T-helper 1 cell treated with Interleukin-12 subunit alpha and Interleukin-12 subunit beta and Interleukin-4 antibody, amounts not matched to agents 30 ng/mL and 1 ng/mL, for 36 hours (primary cell): Measurements from ENCODE around the gene ORAI1. TPM values are rescaled to one million over a fixed set of nuclear protein-coding genes. Genes with fewer than 3 reads are reported as not detected.
"Not testable (repeated sequence)": the region's sequence is repeated elsewhere in the genome, so short reads cannot be mapped to it uniquely, and the experiment has no call there.

Experiments
- intact Hi-C: fragments of 100-400 bp; cut with micrococcal nuclease; formaldehyde crosslinking; loops from one replicate; pipeline ENCODE4 v1.15.1; 2024
- total RNA-seq: library from RNA; stranded (reverse); gene quantifications from 2 replicates; pipeline ENCODE4 v1.2.3, GENCODE V29; 2022

The ORAI1 gene
- total RNA-seq, 1 donor from 2014 or later = 74.2 TPM

DNA sequence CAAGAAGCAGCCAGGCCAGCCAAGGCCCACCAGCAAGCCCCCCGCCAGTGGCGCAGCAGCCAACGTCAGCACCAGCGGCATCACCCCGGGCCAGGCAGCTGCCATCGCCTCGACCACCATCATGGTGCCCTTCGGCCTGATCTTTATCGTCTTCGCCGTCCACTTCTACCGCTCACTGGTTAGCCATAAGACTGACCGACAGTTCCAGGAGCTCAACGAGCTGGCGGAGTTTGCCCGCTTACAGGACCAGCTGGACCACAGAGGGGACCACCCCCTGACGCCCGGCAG is 15.0 kb downstream of the ORAI1 start:
- intact Hi-C loops = no loop called here

DNA sequence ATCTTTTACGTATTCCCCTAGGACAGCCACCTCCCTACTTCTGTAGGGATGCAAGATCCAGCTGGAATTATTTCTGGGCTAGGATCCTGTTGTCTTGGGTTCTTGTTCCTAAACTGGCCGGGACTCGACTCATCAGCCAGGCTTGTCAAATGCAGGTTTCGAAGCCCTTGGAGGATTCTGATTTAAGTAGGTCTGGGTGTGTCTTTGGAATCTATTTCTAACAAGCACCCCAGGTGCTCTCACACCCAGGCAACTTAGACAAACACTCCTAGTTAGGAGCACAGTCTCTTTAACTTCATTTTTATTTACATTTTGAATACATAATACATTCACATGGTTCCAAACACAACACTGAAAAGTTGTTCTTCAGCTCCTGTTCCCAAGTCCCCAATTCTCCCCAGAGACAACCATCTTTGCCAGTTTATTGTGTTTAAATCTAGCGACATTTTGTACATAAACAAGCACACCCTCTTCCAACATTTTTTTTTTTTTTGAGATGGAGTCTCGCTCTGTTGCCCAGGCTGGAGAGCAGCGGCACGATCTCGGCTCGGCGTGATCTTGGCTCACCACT is 22.2 kb downstream of the ORAI1 start:
- intact Hi-C loops = loop anchor here (1.0 kb wide), 1 partner anchor 11 kb away; no protein-coding TSS in a partner anchor

DNA sequence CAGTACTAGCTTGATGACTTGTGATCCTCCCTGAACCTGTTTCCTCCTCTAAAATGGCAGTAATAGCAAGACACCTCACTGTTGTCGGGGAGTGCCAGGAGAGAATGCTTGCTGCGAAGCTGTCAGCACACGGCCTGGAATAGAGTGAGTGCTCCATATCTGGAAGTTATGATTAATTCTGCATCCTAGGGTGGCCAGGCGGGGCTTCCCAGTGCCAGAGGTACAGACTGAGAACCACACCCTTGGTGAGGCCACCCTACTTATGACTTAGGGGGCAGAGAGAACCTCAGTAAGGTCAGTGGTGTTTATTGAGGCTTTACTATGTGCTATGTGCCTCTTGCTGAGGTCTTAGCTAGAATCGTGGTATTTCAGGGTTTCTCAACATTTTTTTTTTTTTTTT is 23.0 kb downstream of the ORAI1 start:
- intact Hi-C loops = loop anchor here (1.0 kb wide), 1 partner anchor 12 kb away; no protein-coding TSS in a partner anchor

DNA sequence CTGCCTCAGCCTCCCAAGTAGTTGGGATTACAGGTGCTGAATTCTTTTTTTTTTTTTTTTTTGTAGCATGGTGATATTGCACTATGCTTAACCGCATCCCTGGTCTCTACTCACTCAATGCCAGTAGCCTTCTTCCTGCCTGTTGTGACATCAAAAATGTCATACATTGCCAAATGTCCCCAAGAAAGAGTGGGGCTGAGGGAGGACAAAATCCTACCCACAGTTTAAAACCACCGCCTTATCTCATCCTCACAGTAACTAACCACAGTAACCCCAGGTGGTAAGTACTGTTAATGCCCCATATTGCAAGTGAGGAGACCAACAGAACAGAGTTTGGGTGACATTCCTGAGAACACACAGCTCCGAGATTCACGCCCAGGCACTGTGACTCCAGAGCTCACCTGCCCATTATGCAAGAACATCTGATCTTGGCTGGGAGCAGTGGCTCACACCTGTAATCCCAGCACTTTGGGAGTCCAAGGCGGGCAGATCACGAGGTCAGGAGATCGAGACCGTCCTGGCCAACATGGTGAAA is 23.6 kb downstream of the ORAI1 start:
- intact Hi-C loops = loop anchor here (1.0 kb wide), 2 partner anchors 9 to 13 kb away; no protein-coding TSS in a partner anchor

DNA sequence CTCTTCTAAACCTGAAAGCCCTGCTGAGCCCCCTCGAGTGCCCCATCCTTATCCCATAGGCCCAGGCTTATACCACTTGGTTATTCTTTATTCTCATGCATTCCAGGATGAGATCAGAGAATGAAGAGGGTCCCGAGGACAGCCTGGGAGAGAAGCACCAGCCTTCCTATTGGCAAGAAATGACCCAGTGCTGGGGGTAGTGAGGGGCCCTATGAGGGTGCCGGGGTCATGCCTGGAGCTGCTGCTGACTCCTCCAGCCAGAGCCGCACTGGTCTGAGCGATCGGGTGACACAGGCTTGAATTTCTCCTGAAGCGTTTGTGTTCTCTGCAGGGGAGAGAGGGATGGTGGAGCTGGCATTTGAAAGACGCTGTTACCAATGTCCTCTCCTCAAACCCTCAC is 25.0 kb downstream of the ORAI1 start:
- intact Hi-C loops = no loop called here

DNA sequence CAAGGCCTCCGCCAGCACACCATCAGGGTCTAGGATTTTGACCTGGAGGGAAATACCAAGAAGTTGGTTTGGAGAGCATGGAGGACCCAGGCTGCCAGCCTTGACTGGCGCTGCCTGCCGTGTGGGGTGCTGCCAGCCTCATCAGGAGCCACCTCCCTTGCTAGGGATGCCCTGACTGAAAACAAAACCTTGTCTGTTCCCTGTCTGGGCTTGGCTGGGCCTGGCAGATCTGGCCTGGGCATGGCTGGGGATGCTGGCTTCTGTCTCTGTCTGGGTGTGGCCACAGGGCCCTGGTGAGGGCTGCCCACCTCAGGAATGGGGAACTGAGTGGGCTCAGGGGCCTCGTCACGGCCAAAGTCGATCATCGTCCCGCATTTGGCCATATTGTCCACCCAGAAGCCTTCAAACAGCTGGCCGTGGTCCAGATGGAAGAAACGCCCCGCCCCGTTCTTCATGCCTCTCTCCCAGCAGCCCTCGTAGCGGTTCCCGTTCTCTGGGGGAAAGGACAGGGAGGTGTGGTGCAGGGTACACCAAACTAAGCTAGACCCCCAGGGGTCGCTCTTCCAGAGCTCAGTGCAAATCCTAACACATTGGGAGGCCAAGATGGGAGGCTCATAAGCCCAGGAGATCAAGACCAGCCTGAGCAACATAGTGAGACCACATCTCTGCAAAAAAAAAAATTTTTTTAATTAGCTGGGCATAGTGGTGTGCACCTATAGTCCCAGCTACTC is 26.6 kb downstream of the ORAI1 start:
- intact Hi-C loops = no loop called here

DNA sequence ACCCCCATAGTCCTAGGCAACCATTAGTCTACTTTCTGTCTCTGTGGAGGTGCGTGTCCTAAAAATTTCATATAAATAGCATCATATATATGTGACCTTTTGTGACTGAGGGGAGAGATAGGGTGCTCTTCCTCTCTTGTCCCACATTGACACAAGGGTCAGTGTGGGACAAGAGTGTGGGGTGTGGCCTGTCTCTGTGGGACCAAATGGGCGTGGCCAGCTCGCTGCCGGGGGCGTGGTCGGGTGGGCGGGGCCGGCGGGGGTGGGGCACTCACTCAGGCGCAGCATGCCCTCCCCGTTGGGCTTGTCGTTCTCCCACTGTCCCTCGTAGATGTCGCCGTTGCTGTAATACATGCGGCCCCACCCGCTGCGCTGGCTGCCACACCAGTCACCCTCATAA is 27.7 kb downstream of the ORAI1 start:
- intact Hi-C loops = no loop called here

DNA sequence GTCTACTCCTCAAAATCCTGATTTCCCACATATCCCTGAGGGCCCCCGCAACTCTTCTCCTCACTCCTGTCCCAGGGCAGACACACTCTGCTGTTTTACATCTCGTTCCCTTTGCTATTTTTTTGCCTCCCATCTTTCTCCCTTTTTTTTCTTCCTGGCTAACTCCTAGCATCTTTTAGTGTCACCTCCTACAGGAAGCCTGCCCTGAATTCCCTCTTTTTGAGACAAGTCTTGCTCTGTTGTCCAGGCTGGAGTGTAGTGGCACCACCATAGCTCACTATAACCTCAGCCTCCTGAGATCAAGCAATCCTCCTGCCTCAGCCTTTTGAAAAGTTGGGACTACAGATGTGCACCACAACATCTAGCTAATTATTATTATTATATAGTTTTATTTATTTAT is 29.8 kb downstream of the ORAI1 start:
- intact Hi-C loops = no loop called here

DNA sequence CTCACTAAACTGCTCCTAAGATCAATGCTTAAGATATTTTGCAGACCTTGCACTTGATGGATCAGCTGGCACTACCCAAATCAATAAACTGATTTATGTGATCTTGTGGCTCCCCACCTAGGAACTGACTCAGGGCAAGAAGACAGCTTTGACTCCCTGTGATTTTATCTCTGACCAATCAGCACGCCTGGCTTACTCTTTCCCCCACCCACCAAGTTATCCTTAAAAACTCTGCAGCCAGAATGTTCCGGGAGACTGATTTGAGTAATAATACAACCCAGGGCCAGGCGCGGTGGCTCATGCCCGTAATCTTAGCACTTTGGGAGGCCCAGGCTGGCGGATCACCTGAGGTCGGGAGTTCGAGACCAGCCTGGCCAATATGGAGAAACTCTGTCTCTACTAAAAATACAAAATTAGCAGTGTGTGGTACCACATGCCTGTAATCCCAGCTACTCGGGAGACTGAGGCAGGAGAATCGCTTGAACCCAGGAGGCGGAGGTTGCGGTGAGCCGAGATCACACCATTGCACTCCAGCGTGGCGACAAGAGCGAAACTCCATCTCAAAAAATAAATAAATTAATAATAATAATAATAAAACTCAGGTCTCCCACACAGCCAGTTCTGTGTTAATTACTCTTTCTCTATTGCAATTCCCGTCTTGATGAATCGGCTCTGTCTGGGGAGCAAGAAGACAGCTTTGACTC is 31.1 kb downstream of the ORAI1 start:
- intact Hi-C loops = loop anchor here (1.0 kb wide), 1 partner anchor 9 kb away; no protein-coding TSS in a partner anchor

DNA sequence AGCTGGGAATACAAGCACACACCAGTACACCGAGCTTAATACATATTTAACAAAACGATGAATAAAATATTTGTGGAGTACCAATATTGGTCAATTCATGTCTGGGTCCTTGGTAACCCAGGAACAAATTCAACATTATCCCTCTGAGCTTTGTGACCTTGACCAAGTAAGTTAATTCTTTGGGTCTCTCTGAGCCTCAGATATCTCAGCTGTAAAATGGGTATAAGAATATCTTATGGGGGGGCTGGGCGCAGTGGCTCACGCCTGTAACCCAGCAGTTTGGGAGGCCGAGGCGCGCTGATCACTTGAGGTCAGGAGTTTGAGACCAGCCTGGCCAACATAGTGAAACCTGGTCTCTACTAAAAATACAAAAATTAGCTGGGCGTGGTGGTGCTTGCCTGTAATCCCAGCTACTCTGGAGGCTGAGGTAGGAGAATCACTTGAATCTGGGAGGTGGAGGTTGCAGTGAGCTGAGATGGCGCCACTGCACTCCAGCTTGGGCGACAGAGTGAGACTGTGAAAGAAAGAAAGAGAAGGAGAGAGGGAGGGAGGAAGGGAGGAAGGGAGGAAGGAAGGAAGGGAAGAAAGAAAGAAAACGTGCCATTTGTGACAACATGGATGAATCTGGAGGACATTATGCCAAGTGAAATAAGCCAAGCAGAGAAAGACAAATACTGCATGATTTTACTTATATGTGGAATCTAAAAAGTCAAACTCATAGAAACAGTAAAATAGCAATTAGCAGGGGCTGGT is 35.2 kb downstream of the ORAI1 start:
- intact Hi-C loops = not testable (repeated sequence)

DNA sequence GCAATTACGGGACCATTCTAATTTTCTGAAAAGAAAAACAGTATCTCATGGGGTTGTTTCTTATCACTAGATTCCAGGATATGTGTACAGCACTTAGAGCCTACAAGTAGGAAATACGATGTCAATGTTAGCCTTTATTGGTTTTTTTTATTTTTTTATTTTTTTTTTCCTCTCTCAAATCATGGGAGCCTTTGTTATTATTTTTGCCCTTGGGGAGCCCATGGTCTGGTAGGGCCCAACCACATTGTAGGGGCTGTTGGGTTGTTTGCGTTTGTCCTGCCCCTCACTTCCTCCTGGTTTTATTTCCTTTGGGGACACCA is 37.2 kb downstream of the ORAI1 start:
- intact Hi-C loops = no loop called here

DNA sequence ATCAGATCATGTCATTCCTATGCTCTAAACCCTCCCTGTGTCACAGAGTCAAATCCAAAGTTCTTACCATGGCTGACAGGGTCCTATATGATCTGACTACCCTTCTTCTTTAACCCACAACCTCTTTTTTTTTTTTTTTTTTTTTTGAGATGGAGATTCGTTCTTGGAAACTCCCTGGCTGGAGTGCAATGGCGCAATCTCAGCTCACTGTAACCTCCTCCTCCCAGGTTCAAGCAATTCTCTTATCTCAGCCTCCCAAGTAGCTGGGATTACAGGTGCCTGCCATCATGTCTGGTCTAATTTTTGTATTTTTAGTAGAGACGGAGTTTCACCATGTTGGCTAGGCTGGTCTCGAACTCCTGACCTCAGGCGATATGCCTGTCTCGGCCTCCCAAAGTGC is 40.5 kb downstream of the ORAI1 start:
- intact Hi-C loops = loop anchor here (1.0 to 5.0 kb wide), 2 partner anchors 9 to 165 kb away; no protein-coding TSS in a partner anchor

DNA sequence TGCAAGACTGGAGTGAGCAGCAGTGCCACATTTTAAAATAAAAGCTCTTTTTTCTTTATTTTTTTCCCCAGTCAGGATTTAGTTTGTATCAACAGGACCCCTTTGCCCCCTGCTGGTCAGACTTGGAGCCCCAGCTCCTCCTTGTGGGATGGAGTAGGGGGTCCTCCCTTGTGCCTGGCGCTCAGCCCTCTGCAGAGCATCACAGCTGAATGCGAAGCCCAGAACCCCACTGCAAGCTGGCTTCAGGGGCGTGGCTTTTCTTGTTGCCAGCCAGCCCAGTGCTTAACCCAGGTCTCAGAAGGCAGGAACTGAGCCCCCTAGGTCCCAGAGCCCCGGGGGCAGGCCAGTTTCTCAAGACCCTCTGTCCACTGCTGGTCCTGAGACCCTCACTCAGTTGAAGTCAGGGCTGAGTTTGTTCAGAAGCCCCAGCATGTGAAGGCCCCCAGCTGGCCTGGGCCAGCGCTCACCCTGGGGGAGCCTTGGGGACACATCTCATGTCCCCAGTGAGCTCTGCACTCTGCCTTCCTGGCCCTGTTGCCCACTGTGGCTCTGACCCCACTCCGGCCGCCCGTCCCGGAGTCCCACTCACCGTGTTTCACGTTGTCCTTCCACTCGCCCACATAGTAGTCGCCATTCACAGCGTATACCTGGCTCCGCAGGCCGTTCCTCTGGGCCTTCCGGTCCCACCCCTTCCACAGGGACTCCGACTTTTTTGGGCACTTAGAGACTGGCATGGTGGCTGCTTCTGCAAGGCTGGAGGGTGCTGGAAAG is 42.6 kb downstream of the ORAI1 start:
- intact Hi-C loops = loop anchor here (1.0 to 5.0 kb wide), 2 partner anchors 117 to 167 kb away; no protein-coding TSS in a partner anchor

DNA sequence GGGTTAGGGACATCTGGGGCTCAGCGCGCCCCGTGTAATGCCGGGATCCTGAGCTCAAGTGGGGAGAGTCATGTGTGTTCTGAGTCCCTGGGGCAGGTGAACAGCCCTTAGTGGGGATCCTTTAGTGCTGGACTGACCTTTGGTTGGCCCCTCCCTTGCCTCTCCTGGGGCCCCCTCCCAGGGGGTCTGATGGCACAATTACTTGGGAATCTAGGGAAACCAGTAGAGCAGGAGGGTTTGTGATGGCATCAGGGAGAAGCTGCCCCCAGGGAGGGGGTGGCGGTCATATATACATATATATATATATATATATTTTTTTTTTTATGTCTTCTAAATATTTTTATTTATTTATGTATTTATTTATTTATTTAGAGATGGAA is 43.2 kb downstream of the ORAI1 start, which contains the start of gene MORN3:
Gene MORN3, minus strand, starts transcription at position 134 of the 380 bp plus-strand sequence. CDS start 171 bp downstream, outside the sequence.
- intact Hi-C loops = loop anchor here (5.0 kb wide), 1 partner anchor 167 kb away; no protein-coding TSS in a partner anchor

DNA sequence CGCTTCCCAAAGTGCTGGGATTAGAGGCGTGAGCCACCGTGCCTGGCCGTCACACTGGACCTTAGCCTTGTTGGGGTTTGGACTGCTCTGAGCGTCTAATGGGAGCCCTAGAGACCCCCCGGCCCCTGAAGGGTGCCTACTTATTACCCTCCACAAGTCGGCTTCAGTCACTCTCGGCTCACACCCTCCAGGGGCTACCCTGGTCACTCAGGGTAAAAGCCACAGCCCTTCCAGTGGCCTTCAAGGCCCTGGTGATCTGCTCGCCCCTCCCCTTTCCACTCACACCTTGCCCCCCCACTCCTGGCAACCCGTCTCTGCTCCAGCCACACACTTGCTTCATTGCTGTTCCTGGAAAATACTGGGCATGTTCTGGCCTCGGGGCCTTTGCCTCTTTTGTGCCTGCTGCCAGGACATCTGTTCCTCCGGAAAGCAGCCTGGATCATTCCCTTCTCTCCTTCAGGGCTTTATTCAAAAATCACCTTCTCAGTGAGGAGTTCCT is 46.7 kb downstream of the ORAI1 start:
- intact Hi-C loops = loop anchor here (5.0 kb wide), 2 partner anchors 271 to 321 kb away; partner anchors contain the start of genes ANAPC5 and RNF34

DNA sequence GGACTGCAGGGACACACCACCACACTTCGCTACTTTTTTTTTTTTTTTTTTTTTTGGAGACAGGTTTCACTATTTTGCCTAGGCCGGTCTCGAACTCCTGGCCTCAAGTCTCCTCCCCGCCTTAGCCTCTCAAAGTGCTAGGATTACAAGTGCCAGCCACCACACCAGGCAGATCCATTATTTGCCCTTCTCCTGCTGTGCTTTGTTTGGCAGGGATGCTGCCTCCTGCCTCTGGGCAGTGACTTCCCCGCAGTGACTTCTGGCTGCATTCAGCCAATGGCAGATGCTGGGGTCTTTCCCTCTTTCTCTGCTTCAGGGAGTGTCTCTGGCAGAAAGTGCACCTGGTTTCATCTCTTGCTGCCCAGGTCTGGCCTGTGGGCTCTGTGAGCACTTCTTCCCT is 49.9 kb downstream of the ORAI1 start:
- intact Hi-C loops = no loop called here

DNA sequence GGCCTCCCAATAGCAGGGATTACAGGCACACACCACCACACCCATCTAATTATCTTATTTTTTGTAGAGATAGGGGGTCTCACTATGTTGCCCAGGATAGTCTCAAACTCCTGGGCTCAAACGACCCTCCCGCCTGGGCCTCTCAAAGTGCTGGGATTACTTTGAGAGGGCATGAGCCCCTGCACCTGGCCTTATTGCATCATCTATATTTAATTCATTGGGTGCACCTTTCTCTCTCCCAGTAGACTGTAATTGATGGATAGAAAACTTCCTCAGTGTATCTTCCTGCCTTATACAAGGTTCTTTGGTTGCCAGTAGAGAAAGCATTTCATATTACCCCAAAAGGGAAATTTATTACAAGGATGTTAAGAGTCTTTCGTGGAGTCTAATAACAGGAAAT is 52.0 kb downstream of the ORAI1 start:
- intact Hi-C loops = no loop called here

DNA sequence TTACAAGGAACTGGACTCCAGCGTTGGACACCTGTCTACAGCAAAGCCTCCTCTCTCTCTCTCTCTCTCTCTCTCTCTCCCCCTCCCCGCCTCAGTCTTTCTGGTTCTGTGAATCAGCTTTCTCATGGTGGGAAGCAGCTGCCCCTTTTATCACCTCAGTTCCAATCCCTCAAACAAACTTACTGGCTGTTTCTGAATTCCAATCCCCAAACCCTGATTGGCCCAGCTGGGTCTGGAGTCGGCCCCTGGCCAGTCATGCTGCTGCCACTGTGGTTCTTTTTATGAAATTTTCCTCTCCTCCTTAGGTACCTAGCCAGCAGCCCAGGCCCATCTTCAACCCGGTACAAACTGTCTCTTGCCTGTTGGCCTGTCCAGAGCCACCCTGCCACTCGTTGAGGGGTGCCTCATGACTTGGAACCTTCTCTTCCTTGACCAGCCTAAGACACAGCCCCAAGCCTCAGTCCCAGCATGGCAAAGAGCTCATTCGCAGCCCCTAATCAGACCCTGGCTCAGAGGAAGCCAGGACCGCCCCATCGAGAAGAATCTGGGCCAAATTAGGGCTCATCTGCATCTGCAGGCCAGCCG is 52.5 kb downstream of the ORAI1 start:
- intact Hi-C loops = no loop called here

DNA sequence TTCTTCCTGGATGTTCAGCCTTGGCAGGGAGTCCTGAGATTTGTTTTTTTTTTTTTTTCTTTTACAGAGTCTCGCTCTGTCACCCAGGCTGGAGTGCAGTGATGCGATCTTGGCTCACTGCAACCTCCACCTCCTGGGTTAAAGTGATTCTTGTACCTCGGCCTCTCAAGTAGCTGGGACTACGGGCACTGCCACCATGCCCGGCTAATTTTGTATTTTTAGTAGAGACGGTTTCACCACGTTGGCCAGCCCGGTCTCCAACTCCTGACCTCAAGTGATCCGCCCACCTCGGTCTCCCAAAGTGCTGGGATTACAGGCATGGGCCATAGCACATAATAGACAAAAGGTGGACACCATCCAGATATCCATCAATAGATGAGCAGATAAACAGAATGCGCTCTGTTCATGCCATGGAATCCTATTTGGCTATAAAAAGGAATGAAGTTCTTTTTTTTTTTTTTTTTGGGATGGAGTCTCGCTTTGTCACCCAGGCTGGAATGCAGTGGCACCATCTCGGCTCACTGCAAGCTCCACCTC is 53.4 kb downstream of the ORAI1 start:
- intact Hi-C loops = not testable (repeated sequence)

DNA sequence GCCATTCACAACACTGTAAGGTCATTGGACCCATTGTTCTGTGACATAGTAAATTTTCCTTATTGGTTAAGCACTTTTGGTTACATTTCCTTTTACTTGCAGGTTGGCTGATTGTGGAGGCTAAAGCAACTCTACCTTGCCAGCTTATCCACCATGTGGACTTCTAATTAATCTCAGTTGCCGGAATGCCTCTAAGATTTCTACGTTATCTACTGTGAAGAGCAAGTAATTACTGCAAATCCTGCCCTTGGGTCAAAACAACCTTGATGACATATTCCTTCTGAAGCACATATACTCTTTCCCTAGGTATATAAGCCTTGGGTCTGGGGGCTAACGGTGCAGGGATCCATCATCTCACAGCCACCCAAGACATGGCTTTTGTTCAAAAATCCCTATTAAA is 62.6 kb downstream of the ORAI1 start:
- intact Hi-C loops = no loop called here
